Skeletal muscle tissue (tissue), 4 donors: ENCODE measurements around the gene ITLN2. TPM values are rescaled to one million over a fixed set of nuclear protein-coding genes. Genes with fewer than 3 reads are reported as not detected.
"Not testable (repeated sequence)": the region's sequence is repeated elsewhere in the genome, so short reads cannot be mapped to it uniquely, and the experiment has no call there.

Experiments
- H3K27ac ChIP-seq: one replicate; pipeline ENCODE4 v1.7.0; 2013; ENCODE audit warnings: mild to moderate bottlenecking, low read depth, low read length, inconsistent platforms
- H3K27me3 ChIP-seq, 3 donors: one replicate each; pipeline ENCODE4 v1.7.0; 2013; ENCODE audit warnings: low read length in 3 of 3; ENCODE audit not compliant: control insufficient read depth in 3 of 3, insufficient read depth in 3 of 3
- H3K36me3 ChIP-seq, 3 donors: one replicate each; pipeline ENCODE4 v1.7.0; 2013; ENCODE audit warnings: low read length in 3 of 3; ENCODE audit not compliant: control insufficient read depth in 3 of 3, insufficient read depth in 3 of 3
- H3K4me1 ChIP-seq, 3 donors: one replicate each; pipeline ENCODE4 v1.7.0; 2013; ENCODE audit warnings: low read length in 3 of 3, mild to moderate bottlenecking in 3 of 3; ENCODE audit not compliant: control insufficient read depth in 3 of 3, insufficient read depth in 3 of 3
- H3K4me3 ChIP-seq, 3 donors: one replicate each; pipeline ENCODE4 v1.7.0; 2013; ENCODE audit warnings: low read length in 3 of 3
- H3K9ac ChIP-seq, 3 donors: one replicate each; pipeline ENCODE4 v1.7.0; 2013; ENCODE audit warnings: low read length in 3 of 3, mild to moderate bottlenecking in 3 of 3, moderate library complexity in 2 of 3, low read depth in 1 of 3
- H3K9me3 ChIP-seq, 3 donors: one replicate each; pipeline ENCODE4 v1.7.0; 2013; ENCODE audit warnings: low read length in 3 of 3; ENCODE audit not compliant: control insufficient read depth in 3 of 3
- total RNA-seq: library from RNA; depleted of rRNA; stranded (reverse); fragments of >200 nt; gene quantifications from one replicate; pipeline ENCODE4 v1.2.3, GENCODE V29; 2014
- donor health status: Osteomylitis.

ITLN2 gene
- total RNA-seq, 1 donor from 2014 or later: not detected

GRCh38 chr1:160910170-160910750, 44.3 kb downstream of the ITLN2 start:
- Histone ChIP-seq H3K4me3 (no peak overlapping the region), H3K9ac (no peak overlapping the region), H3K4me1 (no peaks in the 10 kb centered on the region), H3K27me3 (no peaks in the 10 kb centered on the region), H3K9me3 (no peaks in the 10 kb centered on the region), H3K27ac (no peak overlapping the region), H3K36me3 (no peaks in the 10 kb centered on the region)

DNA sequence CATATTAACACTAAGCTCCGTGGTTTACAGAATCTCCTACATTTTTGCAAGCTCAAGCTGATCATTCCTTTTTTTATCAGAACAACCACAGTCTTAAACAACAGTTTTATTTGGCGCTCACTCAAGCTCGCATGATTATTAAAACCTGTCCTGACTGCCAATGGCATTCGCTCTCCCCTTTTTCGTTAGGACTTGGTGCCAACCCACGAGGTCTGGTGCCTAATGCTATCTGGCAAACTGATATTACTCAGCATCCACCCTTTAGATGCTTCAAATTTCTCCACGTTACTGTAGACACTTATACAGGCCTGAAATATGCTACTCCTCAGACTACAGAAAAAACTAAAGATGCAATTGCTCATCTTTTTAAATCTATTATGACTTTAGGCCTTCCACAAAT, 46.6 kb downstream of the ITLN2 start:
- H3K4me3 ChIP-seq: no peak overlapping the region
- no peak overlapping the region for H3K27ac ChIP-seq
- H3K9me3 ChIP-seq: no peaks in the 10 kb centered on the region
- H3K9ac ChIP-seq: no peak overlapping the region
- H3K4me1 ChIP-seq: no peaks in the 10 kb centered on the region
- no peaks in the 10 kb centered on the region for H3K36me3 ChIP-seq
- H3K27me3 ChIP-seq: no peaks in the 10 kb centered on the region

DNA sequence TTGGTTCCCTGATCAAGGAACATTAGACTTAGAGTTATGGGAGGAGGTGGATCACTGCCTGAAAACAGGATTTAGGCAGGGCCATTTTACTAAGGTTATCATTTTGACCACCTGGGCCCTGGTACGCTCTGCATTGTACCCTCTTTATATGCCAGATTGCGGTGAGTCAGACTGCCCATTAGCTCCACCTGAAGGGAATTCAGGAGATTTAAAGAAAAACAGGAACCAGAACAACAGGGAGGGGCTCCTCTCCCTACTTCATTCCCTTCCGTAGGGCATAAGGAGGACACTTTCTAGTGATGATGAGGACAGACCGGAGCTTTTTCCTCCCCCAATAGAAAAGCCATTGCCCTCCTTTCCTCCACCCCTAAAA, 49.0 kb downstream of the ITLN2 start:
- Histone ChIP-seq H3K9me3 (no peaks in the 10 kb centered on the region), H3K36me3 (no peaks in the 10 kb centered on the region), H3K27ac (no peak overlapping the region), H3K9ac (no peak overlapping the region), H3K4me1 (no peaks in the 10 kb centered on the region), H3K4me3 (no peak overlapping the region), H3K27me3 (no peaks in the 10 kb centered on the region)

DNA sequence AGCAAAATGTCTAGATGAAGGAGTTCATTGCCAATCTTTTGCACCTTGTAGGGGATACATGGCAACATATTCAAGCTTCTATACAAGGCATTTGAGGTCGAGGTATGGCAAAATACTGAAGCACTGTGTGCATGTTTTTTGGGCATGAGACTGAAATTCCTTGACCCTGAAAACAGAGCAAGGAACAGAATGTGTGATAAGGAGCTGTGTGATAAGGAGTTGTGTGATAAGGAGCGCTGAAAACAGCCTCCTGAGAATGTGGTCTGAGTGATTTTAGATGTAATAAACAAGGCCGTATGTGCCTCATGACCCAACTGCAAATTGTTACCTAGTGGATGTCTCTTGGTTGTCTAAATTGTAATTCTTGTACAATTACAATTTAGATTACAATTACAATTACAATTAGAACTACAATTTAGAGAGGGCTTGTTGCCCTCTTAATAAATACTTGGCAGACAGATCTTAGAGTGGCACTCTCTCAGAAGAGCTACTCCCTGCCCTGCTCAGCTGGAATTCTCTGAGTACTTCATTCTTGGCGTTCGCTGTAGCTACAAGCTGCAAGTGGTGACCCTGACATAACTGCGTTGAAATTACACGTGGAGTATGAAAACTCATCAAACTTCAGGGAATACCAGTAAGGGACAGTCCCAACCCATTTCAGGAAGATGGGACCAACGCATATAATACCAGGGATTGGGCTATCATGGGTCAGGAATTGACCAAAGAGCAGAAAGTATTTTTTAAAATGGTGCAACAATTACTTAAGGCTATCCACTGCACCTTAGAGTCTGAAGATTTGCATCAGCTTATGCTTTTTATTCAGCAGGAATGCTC, 49.6 kb downstream of the ITLN2 start:
- H3K9me3 ChIP-seq: no peaks in the 10 kb centered on the region
- no peak overlapping the region for H3K27ac ChIP-seq
- H3K9ac ChIP-seq: no peak overlapping the region
- no peaks in the 10 kb centered on the region for H3K4me1 ChIP-seq
- no peaks in the 10 kb centered on the region for H3K36me3 ChIP-seq
- H3K4me3 ChIP-seq: no peak overlapping the region
- H3K27me3 ChIP-seq: no peaks in the 10 kb centered on the region

- H3K9me3 ChIP-seq, H3K4me3 ChIP-seq, H3K36me3 ChIP-seq, H3K27me3 ChIP-seq, H3K9ac ChIP-seq, H3K4me1 ChIP-seq, H3K27ac ChIP-seq: not testable (repeated sequence)
Measured at GRCh38 chr1:160902251-160902650, 52.4 kb downstream of the ITLN2 start.

DNA sequence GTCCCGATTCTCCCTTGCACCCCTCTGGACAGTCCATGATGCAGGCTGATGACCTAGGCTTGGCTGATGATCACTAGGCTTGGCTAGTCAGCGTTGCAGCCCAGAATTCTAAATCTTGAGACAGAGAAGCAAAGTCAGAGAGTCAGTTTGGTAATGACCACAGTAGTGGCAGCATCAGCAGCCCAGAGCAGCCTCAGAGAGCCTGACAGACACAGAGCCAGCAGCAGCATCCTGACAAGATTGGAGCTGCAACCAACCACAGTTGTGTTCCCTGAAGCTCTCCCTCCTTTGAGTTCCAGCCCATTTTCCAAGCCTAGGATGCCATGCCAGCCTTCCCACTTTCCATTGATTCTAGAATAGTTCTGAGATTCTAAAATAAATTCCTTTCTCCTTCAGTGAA, 52.8 kb downstream of the ITLN2 start:
- H3K4me3 ChIP-seq: no peak overlapping the region
- no peaks in the 10 kb centered on the region for H3K27me3 ChIP-seq
- H3K27ac ChIP-seq: no peak overlapping the region
- H3K9ac ChIP-seq: no peak overlapping the region
- H3K4me1 ChIP-seq: no peaks in the 10 kb centered on the region
- H3K36me3 ChIP-seq: no peaks in the 10 kb centered on the region
- H3K9me3 ChIP-seq: no peaks in the 10 kb centered on the region

DNA sequence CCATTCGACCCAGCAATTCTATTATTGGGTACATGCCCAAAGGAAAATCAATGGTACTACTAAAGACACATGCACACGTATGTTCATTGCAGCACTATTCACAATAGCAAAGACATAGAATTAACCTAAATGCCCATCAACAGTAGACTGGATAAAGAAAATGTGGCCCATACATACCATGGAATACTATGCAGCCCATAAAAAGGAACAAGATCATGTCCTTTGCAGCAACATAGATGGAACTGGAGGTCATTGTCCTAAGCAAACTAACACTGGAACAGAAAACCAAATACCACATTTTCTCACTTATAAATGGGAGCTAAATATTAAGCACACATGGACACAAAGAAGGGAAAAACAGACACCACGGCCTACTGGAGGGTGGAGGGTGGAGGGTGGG, 53.9 kb downstream of the ITLN2 start:
- not testable (repeated sequence) for H3K9ac ChIP-seq, H3K27me3 ChIP-seq, H3K4me1 ChIP-seq, H3K27ac ChIP-seq, H3K36me3 ChIP-seq, H3K9me3 ChIP-seq, H3K4me3 ChIP-seq

Other genes with a start within 250 kb of the ITLN2 start
- gene CD48, start 243.0 kb downstream of the ITLN2 start, total RNA-seq: 5.2 TPM
- gene SLAMF7, start 215.6 kb downstream of the ITLN2 start, total RNA-seq: 0.52 TPM
- gene LY9, start 158.6 kb downstream of the ITLN2 start, total RNA-seq: not detected
- 1.6 TPM for gene CD244, start 91.9 kb downstream of the ITLN2 start, total RNA-seq
- gene ITLN1, start 69.6 kb downstream of the ITLN2 start, total RNA-seq: not detected
- gene F11R, start 66.3 kb upstream of the ITLN2 start, total RNA-seq: 10.4 TPM
- 27.7 TPM for gene TSTD1, start 84.2 kb upstream of the ITLN2 start, total RNA-seq
- gene USF1, start 91.2 kb upstream of the ITLN2 start, total RNA-seq: 66.3 TPM
- gene ARHGAP30, start 115.1 kb upstream of the ITLN2 start, total RNA-seq: 4.2 TPM
- gene NECTIN4, start 134.7 kb upstream of the ITLN2 start, total RNA-seq: not detected
- not detected for gene KLHDC9, start 143.6 kb upstream of the ITLN2 start, total RNA-seq
- gene PFDN2, start 163.2 kb upstream of the ITLN2 start, total RNA-seq: 36.5 TPM
- gene NIT1, start 163.3 kb upstream of the ITLN2 start, total RNA-seq: 16.2 TPM
- 19.8 TPM for gene DEDD, start 177.9 kb upstream of the ITLN2 start, total RNA-seq
- 133 TPM for gene UFC1, start 199.2 kb upstream of the ITLN2 start, total RNA-seq
- gene USP21, start 204.7 kb upstream of the ITLN2 start, total RNA-seq: 6.8 TPM
- 13.6 TPM for gene PPOX, start 211.6 kb upstream of the ITLN2 start, total RNA-seq
- 11.0 TPM for gene B4GALT3, start 222.7 kb upstream of the ITLN2 start, total RNA-seq
- 4.7 TPM for gene ADAMTS4, start 244.2 kb upstream of the ITLN2 start, total RNA-seq
- 147 TPM for gene NDUFS2, start 247.6 kb upstream of the ITLN2 start, total RNA-seq